Ecto neural progenitor cell (in vitro differentiated cells): ENCODE measurements around the gene ZBTB16.

Experiments
- DNase-seq: peaks from one replicate; pipeline ENCODE4 v3.0.0-alpha.2; 2018; ENCODE audit warnings: low spot score

The ZBTB16 gene

DNA sequence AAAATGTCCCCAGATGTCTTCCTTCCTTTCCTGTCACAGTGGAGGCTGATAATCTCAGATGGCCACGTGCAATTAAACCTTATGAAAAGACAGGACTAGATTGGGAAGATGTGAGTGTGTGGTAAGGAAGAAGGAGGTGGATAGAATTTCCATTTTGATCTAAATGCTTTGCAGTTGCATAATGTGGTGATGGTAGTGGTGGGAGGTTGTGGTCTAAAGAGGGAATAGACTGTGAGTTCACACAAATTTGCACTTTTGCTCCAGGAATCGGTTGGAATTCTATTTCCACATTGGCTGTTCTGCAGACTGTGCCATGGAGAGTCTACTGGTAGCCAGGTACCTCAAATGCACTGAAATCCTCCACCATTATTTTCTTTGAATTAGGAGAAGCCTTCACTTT, 93.3 kb downstream of the ZBTB16 start:
- no peak for DNase-seq

DNA sequence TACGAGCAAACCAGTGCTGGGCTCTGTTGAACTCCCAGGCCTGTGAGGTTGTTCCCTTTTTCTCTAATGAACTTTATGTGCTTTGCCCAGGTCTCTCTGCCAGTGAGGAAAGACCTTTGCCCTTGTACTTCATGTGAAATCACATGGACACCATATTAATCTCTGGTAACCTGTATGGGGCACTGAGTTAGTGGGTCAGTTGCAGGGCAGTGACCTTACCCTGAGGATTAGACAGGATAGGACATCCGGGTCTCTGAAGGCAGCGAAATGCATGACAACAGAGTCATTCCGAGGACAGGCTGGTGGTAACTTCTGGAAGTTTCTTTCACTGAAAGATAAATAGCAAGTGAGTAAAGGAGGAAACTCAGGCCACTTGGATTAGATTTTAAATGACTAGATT, 93.7 kb downstream of the ZBTB16 start:
- no peak for DNase-seq

DNA sequence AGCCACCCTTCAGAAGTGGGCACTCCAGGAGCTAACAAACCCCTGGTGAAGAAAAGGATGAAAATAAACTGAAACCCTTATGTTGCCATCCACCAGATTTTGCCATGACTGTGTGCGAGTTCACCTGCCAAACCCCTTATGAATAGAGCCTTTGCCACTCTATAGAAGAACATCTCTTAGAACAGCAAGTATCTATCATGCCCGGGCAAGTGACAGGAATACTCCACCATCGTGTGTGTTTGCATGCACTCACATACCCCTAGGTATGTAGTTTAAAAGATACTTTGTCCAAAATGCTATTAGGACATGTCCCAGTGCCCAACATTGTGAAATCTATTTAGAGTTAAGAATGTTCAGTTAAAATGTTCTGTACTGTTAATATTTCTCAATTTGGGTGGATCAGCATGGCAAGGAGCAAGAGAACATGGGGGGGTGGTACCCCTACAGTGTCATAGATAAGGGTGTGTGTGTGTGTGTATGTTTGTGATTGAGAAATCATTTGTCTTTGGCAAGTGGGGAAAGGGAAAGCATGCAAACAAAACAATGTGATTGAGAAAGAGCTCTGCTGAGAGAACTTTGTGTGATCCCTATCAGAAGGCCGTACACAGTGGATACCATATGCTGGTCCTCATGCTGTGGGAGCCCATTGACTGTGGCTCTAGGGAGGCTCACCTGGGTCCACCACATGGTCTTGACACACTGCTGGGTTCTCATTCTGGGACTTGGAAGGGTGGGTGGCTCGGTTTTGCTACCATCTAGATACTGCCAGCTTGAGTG, 94.9 kb downstream of the ZBTB16 start:
- no peak for DNase-seq

DNA sequence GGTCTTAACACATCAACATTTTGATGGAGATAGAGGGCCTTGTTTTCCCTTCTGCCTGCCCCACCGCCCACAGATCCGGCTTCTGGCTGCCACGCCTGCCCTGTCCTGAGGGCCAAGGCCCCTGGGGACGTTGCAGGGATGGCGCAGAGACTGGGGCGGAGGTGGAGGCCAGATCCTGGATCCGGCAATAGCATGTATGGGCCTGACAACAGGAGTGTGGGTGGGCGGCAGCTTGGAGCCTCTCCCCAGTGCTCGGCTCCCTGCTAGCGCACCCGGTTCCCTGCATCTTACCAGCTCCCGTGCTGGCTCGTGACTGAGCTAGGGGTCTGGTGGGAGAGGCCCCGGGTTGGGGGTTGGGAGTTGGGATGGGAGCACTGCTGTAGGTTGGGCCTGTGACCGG, 95.6 kb downstream of the ZBTB16 start:
- no peak for DNase-seq

DNA sequence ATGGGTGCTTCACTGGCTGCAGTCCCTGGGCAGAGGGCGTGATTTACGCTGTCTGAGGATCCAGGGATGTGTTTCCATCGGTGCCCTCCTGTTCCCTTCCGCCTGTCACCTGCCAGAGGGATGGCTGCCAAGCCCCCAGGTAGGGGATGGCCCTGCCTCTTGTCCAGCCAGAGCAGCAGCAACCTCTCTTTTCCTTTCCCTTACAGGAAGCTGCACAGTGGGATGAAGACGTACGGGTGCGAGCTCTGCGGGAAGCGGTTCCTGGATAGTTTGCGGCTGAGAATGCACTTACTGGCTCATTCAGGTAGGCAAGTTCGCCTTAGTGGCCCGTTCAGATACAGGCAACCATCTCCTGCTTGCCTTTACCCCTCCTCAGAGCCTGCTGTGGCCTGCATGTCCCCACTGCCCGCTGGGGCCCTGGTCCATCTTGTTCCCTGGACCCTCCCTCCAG, 96.6 kb downstream of the ZBTB16 start:
- DNase-seq = no peak

DNA sequence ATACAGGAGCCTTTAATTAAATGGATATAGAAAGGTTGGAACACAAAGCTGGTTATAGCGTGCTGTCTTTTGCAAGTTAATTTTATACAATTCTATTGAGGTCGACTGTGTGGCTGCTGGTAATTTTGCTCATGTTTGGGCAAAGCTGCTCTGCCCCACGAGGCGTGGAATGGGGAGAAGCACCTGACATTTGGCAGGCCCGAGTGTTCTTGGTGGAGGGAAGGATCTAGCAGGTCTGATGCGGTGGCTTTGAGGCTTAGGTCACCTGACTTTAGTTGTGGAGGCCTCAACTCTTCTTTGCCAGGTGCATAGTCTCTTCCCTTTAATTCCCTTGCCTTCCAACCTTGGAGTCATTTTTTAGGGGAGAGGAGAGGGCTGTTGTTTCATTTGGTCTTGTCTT, 97.3 kb downstream of the ZBTB16 start:
- no peak for DNase-seq

DNA sequence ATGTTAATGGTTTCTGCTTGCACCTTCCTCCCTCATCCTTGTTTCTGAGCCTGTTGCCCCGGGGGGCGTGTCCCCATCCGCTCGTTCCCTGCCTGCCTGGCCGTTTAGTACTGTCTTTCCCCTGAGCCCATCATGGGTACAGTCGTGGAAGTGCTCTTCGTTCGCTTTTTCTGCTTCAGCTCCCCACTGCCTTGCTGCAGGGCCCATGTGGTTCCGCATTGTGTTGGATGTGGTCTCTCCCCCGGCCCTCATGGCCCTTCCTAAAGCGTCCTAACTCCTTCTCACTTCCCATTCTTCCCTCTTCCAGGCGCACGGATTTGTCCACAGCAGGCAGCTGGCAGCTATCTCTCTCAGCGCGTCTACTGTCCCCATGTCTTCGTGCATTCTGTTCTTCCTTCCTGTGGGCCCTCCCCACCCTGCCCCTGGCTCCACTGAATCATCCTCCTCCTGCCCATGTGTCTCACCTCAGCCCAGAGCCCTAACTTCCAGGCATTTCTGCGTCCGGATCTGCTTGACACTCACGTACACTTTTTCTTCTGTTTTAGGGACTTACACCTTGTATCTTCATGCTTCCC, 98.1 kb downstream of the ZBTB16 start:
- DNase-seq = no peak

DNA sequence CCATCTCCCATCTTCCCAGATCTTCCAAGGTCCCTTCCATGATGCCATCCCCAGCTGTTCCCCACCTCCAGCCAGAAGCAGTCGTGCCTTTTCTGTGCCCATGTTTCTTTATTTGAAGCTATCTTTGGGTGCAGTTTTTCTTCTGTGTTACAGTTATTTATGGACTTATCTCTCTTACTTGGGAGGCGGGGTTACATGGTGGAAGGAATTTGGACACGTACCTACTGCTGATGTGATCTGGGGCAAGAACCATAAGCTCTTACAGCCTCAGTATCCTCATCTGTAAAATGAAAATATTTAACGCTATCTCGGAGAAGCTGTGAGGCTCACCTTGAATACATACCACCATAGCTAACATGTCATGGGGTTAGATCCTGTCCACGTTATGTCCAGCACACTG, 98.9 kb downstream of the ZBTB16 start:
- no peak for DNase-seq

DNA sequence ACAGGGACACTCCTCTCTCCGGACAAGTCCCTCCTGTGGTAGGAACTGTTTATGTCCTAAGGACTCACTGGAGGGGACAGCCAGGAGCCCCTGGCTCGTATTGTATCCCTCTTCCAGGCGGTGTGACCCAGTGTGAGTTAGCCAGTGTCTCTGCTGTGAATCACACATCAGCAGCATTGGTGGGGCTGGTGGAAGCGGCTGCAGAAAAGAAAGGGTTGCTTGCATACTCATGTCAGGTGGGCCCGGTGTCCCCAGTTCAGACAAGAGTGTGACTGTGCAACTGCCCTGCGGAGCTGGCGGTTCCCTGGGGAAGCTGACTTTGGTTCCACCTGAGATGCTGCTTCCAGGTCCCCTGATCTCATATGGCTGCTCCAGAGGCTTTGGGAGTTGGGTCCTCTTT, 99.4 kb downstream of the ZBTB16 start:
- DNase-seq = no peak

DNA sequence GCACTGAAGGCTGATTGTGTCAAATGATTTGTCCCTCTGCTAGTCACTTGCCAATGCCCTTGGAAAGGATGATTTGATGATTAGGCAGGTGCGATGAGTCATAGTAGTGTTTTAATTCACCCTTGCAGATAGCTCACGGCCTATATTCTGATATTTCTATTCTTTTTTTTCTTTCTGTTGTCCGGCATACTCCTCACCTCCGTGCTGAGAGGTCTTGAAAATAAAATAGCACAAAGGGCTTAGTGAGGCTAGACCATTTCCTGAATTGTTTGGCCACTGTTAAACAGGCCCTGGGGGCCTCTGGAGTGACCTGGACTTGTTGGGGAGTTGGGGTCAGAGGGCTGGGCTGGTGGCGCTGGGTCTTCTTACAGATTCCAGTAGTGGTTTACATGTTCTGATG, 99.8 kb downstream of the ZBTB16 start:
- DNase-seq = no peak

DNA sequence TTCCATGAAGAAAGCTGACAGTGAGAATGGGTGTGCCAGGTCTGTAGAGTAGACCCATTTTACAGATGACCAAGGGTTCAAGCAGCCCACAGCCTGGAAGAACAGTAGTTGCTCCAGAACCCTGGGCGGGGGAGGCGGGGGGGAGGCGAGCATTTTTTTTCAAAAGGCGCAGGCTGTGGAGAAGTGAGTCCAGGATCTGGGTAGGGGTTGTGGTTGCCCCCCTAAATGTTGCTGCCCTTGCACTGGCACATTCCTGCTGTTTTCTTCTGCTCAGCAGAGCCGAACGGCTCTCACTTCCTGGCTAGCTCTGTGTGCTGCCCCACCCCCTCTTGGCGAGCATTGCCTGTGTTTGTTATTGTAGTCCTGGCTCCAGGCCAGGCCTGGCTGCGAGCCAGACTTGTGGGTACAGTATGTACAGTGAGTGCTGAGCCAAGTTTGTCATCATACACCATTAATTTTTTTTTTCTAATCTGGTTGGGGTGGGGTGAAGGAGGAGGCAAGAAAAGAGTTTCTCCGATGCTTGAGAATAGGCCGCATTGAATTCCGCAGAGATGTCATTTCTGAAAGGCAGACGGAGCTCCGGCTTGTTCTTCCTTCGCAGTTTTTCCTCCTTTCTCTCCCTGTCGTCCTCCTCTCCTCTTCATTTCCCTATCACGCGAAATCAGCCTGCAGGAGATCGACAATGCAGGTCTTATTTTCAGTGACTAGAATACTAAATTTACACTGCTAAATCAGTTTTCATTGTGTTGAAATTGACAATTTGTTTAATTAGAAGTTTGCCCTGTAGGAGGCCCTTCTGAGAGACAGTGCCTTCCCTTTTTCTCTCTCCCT, 100.5 kb downstream of the ZBTB16 start:
- DNase-seq = no peak

DNA sequence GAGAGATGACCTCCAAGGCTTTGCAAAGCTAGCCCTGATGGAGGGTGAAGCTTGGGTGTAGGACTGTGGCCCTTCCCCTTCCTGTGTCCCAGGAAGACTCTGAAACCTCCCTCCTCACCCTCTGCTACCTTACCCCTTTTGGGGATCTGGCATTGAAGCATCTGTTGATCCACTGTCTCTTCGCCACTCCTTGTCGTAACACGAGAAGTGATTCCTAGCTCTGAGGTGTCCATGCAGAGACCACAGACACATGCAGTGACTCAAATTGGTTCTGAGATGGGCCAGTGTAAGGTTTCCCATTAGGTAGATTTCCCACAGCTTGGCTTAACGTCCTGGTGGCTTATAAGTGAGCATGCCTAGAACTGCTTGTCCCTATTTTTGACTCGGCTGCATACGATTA, 101.4 kb downstream of the ZBTB16 start:
- no peak for DNase-seq

DNA sequence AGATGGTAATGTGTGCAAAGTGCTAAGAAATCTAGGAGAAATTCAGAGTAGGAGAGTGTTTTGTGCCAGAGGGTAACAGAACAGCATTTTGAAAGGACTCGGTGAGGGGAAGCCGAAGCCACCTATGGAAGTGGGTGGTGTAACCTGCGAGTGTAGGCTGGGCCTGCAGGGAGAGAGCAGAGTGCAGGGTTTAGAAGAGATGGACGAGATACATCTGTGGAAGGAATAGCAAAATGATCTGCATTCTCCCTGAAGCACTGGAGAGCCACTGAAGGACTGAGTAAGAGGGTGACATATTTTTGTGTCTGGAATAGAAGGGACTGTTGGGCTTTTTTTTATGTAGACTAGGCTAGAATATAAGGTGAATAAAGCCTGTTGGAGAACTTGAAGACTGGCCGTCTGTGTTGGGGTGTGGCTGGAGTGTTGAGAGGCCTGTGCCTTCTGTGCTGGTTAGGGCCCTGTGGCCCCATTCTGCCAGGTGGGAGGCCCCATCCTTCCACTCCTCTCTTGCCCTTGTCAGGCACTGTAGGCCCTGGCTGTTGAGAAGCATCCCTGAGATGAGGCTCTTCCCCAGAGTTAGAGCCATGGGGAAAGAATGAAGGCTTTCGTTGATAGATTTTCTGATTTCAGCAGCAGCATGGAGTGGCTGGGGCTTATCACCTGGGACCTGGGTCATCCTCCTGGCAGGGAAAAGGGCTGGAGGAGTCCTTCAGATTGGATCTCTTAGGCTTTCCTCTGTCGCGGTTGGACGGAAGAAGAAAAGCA, 102.2 kb downstream of the ZBTB16 start:
- no peak for DNase-seq

DNA sequence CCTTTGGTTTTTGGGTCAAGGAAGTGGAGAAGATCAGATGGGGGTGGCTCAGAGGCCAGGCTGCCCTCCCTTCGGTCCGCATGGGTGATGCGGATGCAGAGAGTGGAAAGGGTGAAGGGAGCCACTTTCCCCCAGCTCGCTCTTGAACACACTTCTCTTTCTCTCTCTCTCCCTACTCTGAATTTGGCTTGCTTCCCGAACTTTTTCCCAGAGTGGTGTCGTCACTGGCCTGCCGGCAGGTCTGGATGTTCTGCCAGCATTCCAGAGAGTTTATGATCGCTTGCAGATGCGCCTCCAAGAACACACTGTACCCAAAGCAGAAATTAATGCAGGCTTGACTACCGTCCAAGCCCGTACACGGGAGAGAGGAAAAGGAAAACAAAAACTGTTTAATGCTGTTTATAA, 103.2 kb downstream of the ZBTB16 start:
- DNase-seq = no peak

DNA sequence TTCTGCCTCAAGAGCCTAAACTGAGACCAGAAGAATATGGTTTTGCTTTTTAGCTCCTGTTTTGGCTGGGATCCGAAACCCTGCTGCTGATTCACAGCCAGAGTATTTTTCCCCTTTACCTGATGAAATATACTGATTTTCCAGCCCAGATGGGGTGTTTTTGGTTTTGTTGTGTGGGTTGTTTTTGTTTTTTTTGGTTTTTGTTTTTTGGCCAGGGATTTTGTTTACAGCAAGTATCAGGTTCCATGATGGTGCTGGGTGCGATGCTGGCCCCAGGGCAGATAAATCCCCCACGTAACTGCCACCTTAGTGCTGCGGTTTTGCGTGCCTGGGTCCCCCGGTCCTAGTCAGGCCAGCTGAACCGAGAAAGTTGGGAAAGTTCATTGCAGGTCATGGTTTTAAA, 103.7 kb downstream of the ZBTB16 start:
- DNase-seq = no peak

DNA sequence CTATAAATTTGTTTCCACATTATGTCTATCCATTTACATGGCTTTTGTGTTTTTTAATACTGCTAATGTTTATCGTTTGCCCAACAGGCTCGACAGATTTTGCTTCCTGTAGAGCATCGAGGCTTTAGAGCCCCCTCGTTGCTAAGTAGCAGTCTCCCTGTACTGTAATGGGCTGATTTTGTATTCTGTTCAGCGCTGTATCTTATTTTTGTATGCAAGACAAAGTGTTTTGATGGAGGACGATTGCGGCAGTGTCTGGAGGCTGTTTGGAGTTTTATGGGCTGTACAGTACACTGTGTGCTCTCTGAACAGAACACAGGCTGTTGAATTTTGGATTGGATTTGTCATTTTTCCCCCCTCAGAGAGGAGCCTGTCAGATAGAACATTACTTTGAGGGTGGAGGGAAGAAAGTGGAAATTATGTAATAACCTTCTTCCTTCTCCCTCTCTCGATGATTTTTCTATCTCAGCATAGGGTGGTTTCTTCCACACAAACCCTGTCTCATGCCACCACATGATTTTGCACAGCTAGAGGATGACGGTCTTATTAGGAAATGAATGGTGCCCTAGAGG, 104.4 kb downstream of the ZBTB16 start:
- no peak for DNase-seq

DNA sequence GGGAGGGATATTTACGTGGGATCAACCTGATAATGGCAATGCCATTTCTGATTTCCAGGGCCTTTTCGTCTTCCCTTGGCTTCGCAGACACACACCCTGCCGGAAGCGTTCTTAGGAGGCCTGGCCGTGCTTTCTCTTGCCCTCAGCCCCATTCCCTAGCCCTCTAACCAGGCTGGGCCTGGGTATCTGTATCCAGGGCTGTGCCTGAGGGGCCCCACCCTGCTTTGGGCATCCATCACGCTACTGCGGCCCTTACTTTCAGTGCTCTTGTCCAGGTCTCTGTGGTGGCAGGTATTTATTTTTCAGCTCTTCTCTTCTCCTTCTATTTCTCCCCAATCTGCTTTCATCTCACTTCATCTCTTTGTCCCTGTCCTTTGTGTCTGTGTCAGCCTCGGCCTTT, 105.0 kb downstream of the ZBTB16 start:
- DNase-seq = no peak

DNA sequence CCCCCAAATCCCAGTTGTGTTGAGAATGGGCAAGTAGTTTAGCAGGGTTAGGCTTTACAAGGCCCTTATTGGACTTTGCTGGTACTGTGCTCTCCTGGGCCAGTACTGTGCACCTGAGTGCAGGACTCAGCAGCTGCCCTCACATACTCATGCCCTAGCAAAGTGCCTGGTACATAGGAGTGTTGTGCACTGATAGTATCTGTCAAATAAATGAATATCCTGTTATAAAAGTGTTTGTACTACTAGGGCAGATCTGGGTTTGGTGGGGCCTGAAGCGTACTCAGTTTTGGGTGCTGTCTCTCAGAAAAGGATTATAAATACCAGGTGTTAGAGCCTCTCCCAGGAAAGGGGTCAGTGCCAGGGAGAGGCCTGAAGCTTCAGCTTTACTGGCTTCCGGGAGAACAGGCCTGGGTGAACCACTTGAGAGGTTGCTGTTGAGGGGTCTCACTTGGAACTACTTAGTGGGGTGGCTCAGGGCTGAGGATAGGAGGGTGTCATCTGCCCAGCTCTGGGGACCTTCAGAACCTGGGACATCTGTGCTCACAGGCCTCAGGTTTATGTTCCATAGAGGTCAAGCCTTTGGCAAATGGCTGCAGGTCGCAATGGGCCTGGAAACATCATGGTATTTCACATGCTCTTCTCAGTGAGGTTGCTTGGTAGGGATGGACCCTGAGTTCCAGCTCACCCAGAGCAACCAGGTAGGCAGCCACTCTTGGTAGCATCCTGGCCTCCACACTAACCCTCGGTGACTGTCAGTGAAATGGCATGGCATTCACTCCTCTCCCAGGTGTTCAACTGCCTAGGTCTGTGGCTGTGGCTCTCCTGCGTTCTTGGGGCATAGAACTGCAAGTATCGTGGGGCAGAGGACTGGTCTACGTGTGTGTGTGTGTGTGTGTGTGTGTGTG, 106.1 kb downstream of the ZBTB16 start:
- no peak for DNase-seq

DNA sequence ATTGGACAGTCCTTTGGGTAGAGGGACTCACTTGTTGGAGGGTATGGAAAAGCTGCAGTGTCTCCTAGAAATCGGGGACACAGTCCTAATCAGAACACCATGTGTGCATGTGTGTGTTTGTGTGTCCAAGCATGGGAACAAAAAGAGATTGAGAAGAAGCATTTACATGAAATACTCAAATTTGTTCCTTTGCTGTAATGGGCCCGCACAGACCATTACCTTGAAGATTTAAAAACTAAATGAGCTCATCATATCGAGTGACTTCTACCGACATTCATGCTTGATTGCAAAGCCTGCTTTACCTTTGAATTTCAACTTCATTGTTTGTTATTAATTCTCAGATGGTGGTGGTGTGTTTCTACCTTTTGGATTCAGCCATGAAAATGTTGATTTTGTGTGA, 106.9 kb downstream of the ZBTB16 start:
- DNase-seq = no peak

DNA sequence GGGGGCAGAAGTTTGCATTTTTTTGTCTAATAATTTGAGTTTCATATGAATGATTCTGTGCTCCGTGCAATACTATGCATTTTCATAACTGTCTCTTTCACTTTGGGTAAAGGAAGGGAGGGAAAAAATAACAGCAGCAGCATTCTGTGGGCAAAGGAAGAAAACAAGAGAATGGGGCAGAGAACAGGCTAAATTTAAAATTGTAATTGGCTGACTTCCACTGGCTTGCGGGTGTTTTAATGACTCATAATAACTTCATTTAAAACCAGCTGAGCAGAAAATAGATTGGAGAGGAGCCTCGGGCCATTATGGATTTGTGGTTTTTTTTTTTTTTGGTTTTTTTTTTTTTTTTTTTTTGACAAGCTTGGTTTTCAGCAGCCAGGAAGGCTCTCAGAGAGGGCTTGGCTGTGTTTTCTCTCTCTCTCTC, 107.4 kb downstream of the ZBTB16 start:
- DNase-seq = no peak

DNA sequence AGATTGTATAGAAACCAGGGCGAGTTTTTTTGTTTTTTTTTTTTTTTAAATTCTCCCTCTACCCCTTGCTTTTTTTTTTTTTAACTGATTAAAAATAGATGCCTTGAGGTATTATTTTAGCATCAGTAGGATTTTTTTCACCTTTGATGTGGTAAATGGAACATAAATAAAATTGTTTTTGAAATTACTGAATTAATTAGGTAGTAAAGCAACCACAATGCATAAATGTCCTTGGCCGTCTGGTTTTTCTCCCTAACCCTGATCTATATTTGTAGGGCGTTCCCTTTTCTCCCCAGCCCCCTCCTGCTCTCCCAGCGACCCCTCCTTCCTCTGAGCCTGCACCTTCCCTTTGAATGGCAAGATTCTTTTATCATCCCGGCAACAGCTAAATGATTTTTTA, 107.8 kb downstream of the ZBTB16 start:
- no peak for DNase-seq
